Common myeloid progenitor, CD34-positive (primary cell): Measurements from ENCODE around the gene TTC12.

Experiments
- CTCF ChIA-PET: fragments of 350-600 bp; sonication (Branson Sonifier 250); formaldehyde crosslinking; loops from one replicate; lab custom pipeline; 2021; ENCODE audit warnings: antibody characterized with exemption; lab: Charles Lee
- POLR2A ChIA-PET: fragments of 350-600 bp; sonication (Branson Sonifier 250); formaldehyde crosslinking; loops from one replicate; lab custom pipeline; 2021; ENCODE audit warnings: antibody characterized with exemption; lab: Charles Lee
- DNase-seq, 3 donors: peaks; one replicate each; pipeline versions ENCODE4 v3.0.0 to v3.0.0-alpha.2; 2013
- H3K27ac ChIP-seq, 2 experiments: 1 replicate in 1 of 2; 2 replicates in 1 of 2; pipeline ENCODE4 v1.7.0; 2013; ENCODE audit warnings: inconsistent platforms in 2 of 2, low read length in 2 of 2, mild to moderate bottlenecking in 2 of 2, low read depth in 1 of 2, moderate library complexity in 1 of 2; ENCODE audit not compliant: severe bottlenecking in 2 of 2, insufficient read depth in 1 of 2, poor library complexity in 1 of 2
- H3K27me3 ChIP-seq, 5 experiments: replicated peaks in 2 of 5; 1 replicate in 3 of 5; 2 replicates in 2 of 5; pipeline versions ENCODE4 v1.6.1 to v1.7.0; 2013; ENCODE audit warnings: low read length in 4 of 5, mild to moderate bottlenecking in 2 of 5, moderate library complexity in 2 of 5, inconsistent platforms in 1 of 5; ENCODE audit not compliant: insufficient read depth in 5 of 5, control insufficient read depth in 4 of 5
- H3K36me3 ChIP-seq, 4 experiments: 1 replicate in 2 of 4; 2 replicates in 2 of 4; pipeline versions ENCODE4 v1.6.1 to v1.7.0; 2013; ENCODE audit warnings: low read length in 3 of 4, control low read depth in 1 of 4, mild to moderate bottlenecking in 1 of 4; ENCODE audit not compliant: control insufficient read depth in 4 of 4, insufficient read depth in 4 of 4
- H3K4me1 ChIP-seq, 4 experiments: 1 replicate in 3 of 4; 2 replicates in 1 of 4; pipeline versions ENCODE4 v1.6.1 to v1.7.1; 2013; ENCODE audit warnings: low read length in 3 of 4, mild to moderate bottlenecking in 3 of 4, control low read depth in 1 of 4, inconsistent platforms in 1 of 4, moderate library complexity in 1 of 4; ENCODE audit not compliant: control insufficient read depth in 4 of 4, insufficient read depth in 4 of 4; ENCODE audit errors: control extremely low read depth in 1 of 4
- H3K4me3 ChIP-seq, 7 experiments: 1 replicate in 4 of 7; 2 replicates in 3 of 7; pipeline versions ENCODE4 v1.5.1 to v1.7.0; 2013; ENCODE audit warnings: mild to moderate bottlenecking in 7 of 7, low read length in 6 of 7, moderate library complexity in 6 of 7, inconsistent platforms in 2 of 7, low read depth in 2 of 7, control low read depth in 1 of 7; ENCODE audit not compliant: insufficient read depth in 4 of 7, control insufficient read depth in 1 of 7; ENCODE audit errors: extremely low read depth in 1 of 7
- H3K9me3 ChIP-seq, 5 experiments: 1 replicate in 4 of 5; 2 replicates in 1 of 5; pipeline versions ENCODE4 v1.6.1 to v1.7.1; 2013; ENCODE audit warnings: low read length in 4 of 5, mild to moderate bottlenecking in 2 of 5, inconsistent platforms in 1 of 5, low read depth in 1 of 5, moderate library complexity in 1 of 5; ENCODE audit not compliant: control insufficient read depth in 4 of 5, insufficient read depth in 2 of 5; ENCODE audit errors: control extremely low read depth in 1 of 5
- WGBS: methylation state at CpG from one replicate; pipeline ENCODE4 v1.1.5; 2013; ENCODE audit not compliant: insufficient coverage; 5-methylcytosine and 5-hydroxymethylcytosine counted together

TTC12 gene

DNA sequence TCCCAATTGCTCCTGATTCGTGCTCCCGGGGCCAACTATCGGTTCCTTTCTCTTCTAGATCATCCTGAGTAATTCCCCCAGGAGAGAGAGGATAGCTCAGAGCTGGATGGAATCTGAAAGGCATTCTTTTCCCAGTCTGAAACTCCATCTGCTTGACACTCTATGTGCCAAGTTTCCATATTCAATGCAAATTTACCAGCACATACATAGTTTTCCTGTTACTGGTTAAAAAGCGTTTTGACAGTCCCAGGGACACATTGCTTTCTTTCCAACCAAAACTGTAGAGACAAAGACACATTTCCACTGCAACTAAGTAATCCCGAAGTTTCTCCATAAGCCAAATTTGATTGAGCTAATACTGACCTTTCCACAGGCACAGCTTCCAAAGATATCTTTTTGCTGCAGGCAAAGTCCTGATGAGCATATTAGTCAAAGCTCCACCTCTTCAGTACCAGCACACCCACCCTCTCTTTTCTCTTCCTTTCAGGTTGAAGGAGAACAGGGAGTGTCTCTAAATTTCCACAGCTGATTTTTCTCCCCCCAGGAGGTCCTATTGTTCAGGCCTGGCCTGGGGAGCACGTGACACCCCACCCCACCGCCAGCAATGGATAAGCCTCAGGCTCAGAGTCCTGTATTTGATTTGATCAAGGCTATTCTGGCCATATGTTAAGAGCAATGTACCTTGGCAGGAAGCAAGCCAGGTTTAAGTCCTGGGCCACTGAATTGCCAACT is 63.5 kb downstream of the TTC12 start:
- H3K9me3 ChIP-seq = no peaks in the 10 kb centered on the region
- DNase-seq = no peak
- H3K27ac ChIP-seq = no peak overlapping the region
- CTCF ChIA-PET = interaction anchor here (1.2 kb wide), 1 partner anchor 17 kb away, joined by 3 read pairs; no protein-coding TSS in a partner anchor
- no peaks in the 10 kb centered on the region for H3K27me3 ChIP-seq
- H3K36me3 ChIP-seq = no peaks in the 10 kb centered on the region
- peaks cover 0 to 6% (median 3%) of the 10 kb centered on the region in 4 experiments for H3K4me1 ChIP-seq
- no peak overlapping the region for H3K4me3 ChIP-seq
- 97% methylated on average over 7 of the region's 7 CpGs for WGBS
- POLR2A ChIA-PET = no interaction called here

- H3K36me3 ChIP-seq = no peaks in the 10 kb centered on the region
- DNase-seq = no peak
- WGBS = no CpG with 5 or more reads among the region's 1 CpG
- peaks cover 0 to 6% (median 3%) of the 10 kb centered on the region in 4 experiments for H3K4me1 ChIP-seq
- H3K27ac ChIP-seq = no peak overlapping the region
- ChIA-PET POLR2A (no interaction called here), CTCF (no interaction called here)
- H3K27me3 ChIP-seq = peaks cover 0 to 2% (median 0%) of the 10 kb centered on the region in 5 experiments
- no peaks in the 10 kb centered on the region for H3K9me3 ChIP-seq
- H3K4me3 ChIP-seq = no peak overlapping the region
Observed at GRCh38 chr11:113378692-113379091, 64.3 kb downstream of the TTC12 start.

- POLR2A ChIA-PET = no interaction called here
Observed at GRCh38 chr11:113382121-113382520, 67.7 kb downstream of the TTC12 start.

GRCh38 chr11:113384551-113384950 is 70.2 kb downstream of the TTC12 start:
- H3K27ac ChIP-seq = no peak overlapping the region
- no peak for DNase-seq
- ChIA-PET CTCF (interaction anchor here (0.9 kb wide), 1 partner anchor 10 kb away, joined by 3 read pairs; no protein-coding TSS in a partner anchor), POLR2A (no interaction called here)
- H3K27me3 ChIP-seq = peaks cover 9 to 36% (median 15%) of the 10 kb centered on the region in 5 experiments
- H3K4me1 ChIP-seq = peaks cover 0 to 6% (median 2%) of the 10 kb centered on the region in 4 experiments
- WGBS = 93% methylated on average over 3 of the region's 3 CpGs
- H3K36me3 ChIP-seq = no peaks in the 10 kb centered on the region
- no peaks in the 10 kb centered on the region for H3K9me3 ChIP-seq
- H3K4me3 ChIP-seq = no peak overlapping the region

More at GRCh38 chr11:113382121-113382520, 67.7 kb downstream of the TTC12 start:
- Histone ChIP-seq H3K36me3 (no peaks in the 10 kb centered on the region), H3K4me1 (no peaks in the 10 kb centered on the region), H3K4me3 (no peak overlapping the region), H3K27me3 (peaks cover 0 to 12% (median 8%) of the 10 kb centered on the region in 5 experiments), H3K27ac (no peak overlapping the region), H3K9me3 (no peaks in the 10 kb centered on the region)
- CTCF ChIA-PET = no interaction called here
- no peak for DNase-seq

GRCh38 chr11:113385749-113386148 is 71.4 kb downstream of the TTC12 start:
- Histone ChIP-seq H3K4me3 (no peak overlapping the region), H3K27me3 (peaks cover 10 to 40% (median 15%) of the 10 kb centered on the region in 5 experiments), H3K36me3 (no peaks in the 10 kb centered on the region), H3K9me3 (peaks cover 0 to under 1% (median 0%) of the 10 kb centered on the region in 5 experiments), H3K4me1 (peaks cover 0 to 6% (median 2%) of the 10 kb centered on the region in 4 experiments), H3K27ac (no peak overlapping the region)
- 100% methylated on average over 3 of the region's 3 CpGs for WGBS
- ChIA-PET CTCF (no interaction called here), POLR2A (no interaction called here)
- DNase-seq = no peak

- Histone ChIP-seq H3K4me1 (peaks cover 0 to 6% (median 2%) of the 10 kb centered on the region in 4 experiments), H3K36me3 (no peaks in the 10 kb centered on the region), H3K9me3 (peaks cover 0 to 2% (median 0%) of the 10 kb centered on the region in 5 experiments), H3K4me3 (no peak overlapping the region), H3K27me3 (peaks cover 14 to 40% (median 16%) of the 10 kb centered on the region in 5 experiments), H3K27ac (no peak overlapping the region)
- ChIA-PET POLR2A (no interaction called here), CTCF (interaction anchor here (1.3 kb wide), 1 partner anchor 14 kb away, joined by 4 read pairs; no protein-coding TSS in a partner anchor)
- DNase-seq = no peak
- 91% methylated on average over 5 of the region's 6 CpGs for WGBS
Observed at GRCh38 chr11:113386866-113387265, 72.5 kb downstream of the TTC12 start.

GRCh38 chr11:113387605-113388211 is 73.3 kb downstream of the TTC12 start, which contains the start of gene ANKK1:
ANKK1 (plus strand) TSS chr11:113387779; CDS start chr11:113387885, 106 bp downstream.
- H3K4me3 ChIP-seq = peak within 1 kb of the TSS in 1 of 7 experiments; percentile 29

More at GRCh38 chr11:113387605-113388211, 73.3 kb downstream of the TTC12 start, which contains the start of gene ANKK1:
- WGBS = 17% methylated on average over 46 of the region's 46 CpGs
- H3K27me3 ChIP-seq = peaks cover 14 to 40% (median 16%) of the 10 kb centered on the region in 5 experiments
- peaks cover 0 to 2% (median 0%) of the 10 kb centered on the region in 5 experiments for H3K9me3 ChIP-seq
- no peak for DNase-seq
- peaks cover 0 to 6% (median 2%) of the 10 kb centered on the region in 4 experiments for H3K4me1 ChIP-seq
- no peaks in the 10 kb centered on the region for H3K36me3 ChIP-seq
- H3K27ac ChIP-seq = no peak within 1 kb of the TSS
- POLR2A ChIA-PET = no interaction called here
- CTCF ChIA-PET = interaction anchor here (1.3 kb wide), 1 partner anchor 13 kb away, joined by 4 read pairs; no protein-coding TSS in a partner anchor
